GM20000 (cell line): Measurements from ENCODE around the gene GPR108.

Source experiments
- DNase-seq: peaks from one replicate; pipeline ENCODE4 v3.0.0; 2012; ENCODE audit warnings: low spot score
- TF ChIP-seq, protein P1 (sequence below): IDR thresholded peaks from 2 replicates; pipeline ENCODE4 v1.5.1; 2012; ENCODE audit warnings: mild to moderate bottlenecking, control low read depth; ENCODE audit errors: extremely low read depth, missing control alignments

Gene GPR108

GRCh38 chr19:6693681-6694080, 43.7 kb downstream of the GPR108 start:
- DNase-seq = no peak
- TF ChIP-seq, protein P1, sequence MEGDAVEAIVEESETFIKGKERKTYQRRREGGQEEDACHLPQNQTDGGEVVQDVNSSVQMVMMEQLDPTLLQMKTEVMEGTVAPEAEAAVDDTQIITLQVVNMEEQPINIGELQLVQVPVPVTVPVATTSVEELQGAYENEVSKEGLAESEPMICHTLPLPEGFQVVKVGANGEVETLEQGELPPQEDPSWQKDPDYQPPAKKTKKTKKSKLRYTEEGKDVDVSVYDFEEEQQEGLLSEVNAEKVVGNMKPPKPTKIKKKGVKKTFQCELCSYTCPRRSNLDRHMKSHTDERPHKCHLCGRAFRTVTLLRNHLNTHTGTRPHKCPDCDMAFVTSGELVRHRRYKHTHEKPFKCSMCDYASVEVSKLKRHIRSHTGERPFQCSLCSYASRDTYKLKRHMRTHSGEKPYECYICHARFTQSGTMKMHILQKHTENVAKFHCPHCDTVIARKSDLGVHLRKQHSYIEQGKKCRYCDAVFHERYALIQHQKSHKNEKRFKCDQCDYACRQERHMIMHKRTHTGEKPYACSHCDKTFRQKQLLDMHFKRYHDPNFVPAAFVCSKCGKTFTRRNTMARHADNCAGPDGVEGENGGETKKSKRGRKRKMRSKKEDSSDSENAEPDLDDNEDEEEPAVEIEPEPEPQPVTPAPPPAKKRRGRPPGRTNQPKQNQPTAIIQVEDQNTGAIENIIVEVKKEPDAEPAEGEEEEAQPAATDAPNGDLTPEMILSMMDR = no peak

- TF ChIP-seq, protein P1 = no peak
- DNase-seq = no peak
These were observed 44.3 kb downstream of the GPR108 start for GRCh38 chr19:6693056-6693471.

- TF ChIP-seq, protein P1 = no peak
- DNase-seq = no peak
These were observed 45.4 kb downstream of the GPR108 start for GRCh38 chr19:6692027-6692426.

DNA sequence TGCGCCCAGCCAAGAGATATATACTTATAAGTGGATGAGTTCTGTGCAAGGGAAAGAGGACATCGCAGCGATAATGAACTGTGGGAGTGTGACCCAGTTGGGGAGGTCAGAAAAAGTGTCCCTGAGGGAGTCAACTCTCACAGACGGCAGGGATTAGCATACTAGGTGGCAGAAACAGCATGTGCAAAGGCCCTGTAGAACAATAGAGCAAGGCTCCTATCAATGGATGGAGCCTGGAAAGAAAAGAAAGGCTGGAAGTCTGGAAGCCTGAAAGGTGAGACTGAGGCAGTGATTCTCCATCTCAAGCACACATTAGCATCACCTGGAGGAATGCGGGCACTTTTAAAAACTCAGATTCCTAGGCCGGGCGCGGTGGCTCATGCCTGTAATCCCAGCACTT, 46.0 kb downstream of the GPR108 start:
- DNase-seq = no peak
- TF ChIP-seq, protein P1 = no peak

GRCh38 chr19:6690160-6690885, 47.1 kb downstream of the GPR108 start:
- no peak for DNase-seq
- TF ChIP-seq, protein P1 = no peak

DNA sequence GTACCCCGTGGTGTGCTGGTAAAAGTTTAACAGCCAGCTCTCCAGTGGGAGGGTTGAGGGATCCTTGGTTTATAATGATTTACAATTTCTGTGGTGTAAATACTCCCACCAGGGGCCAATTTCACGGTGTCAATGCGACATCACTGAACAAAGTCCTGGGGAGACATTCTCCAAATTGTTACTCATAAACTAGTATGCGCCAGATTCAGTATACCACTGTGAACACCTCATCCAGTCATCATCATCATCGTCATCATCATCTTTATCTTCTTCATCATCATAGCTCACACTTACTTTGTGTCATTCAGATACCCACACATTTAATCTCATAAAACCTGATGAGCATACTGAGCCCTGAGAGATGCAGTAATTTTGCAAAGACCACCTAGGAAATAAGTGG, 50.3 kb downstream of the GPR108 start:
- TF ChIP-seq, protein P1 = no peak
- DNase-seq = no peak

DNA sequence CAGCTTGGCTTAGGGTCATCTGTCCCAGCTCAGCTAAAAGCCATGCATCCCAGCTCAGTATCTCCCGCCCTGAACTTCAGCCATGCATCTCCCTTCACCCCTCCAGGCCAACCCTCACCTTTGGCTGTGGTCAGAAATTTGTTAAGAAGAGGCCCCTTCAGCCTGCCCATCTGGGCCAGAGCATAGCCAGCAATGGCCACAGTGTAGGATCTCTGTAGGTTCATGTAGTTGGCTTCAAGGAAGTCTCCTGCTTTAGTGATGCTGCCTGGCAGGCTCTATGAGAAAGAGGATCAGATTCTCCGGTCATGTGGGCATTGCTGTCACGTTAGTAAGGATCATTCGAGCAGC, 50.8 kb downstream of the GPR108 start:
- TF ChIP-seq, protein P1 = no peak
- no peak for DNase-seq
